ENCODE data around the gene PTPRU.
A peak's percentile ranks its signal among the peaks of the same experiment; 100 is the strongest.

Gene PTPRU

DNA sequence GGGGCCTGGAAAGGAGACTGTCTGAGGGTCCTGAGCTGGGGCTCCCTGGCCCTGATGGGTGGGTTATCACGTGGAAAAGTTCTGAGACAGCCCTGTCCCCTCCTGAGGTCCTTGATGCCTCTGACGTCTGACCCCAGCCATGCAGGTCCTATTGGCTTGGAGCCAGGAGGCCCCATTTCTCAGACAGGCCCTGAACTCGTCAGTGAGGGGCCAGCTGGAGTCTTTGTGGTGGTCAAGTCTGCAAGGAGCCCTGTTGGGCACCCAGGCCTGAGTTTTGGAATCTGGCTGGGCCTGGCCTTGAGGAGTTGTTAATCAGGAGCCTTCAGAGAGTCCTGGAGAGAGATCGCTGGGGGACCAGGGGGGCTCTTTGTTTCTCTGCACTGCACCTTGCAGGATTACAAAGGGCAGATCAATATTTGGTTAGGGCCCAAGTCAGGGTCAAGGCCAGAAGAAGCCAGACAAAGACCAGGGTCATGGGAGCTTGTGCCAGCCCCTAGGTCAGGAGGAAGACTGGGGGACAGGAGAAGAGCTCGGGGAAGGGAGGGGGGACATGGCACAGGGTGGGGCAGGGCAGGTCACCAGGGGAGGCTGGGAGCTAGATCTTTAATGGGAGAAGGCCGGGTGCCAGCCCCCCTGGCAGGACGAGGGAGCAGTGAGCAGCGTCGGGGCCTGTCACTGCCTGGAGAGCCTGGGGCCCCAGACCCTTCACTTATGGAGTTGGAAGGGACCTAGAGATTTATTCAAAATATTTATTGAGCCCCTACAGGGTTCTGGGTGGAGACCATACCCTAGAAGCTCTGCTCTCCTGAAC, 83.2 kb downstream of the PTPRU start:
- no peak for DNase-seq

GRCh38 chr1:29320156-29320940, 84.0 kb downstream of the PTPRU start:
- no peak for DNase-seq

DNA sequence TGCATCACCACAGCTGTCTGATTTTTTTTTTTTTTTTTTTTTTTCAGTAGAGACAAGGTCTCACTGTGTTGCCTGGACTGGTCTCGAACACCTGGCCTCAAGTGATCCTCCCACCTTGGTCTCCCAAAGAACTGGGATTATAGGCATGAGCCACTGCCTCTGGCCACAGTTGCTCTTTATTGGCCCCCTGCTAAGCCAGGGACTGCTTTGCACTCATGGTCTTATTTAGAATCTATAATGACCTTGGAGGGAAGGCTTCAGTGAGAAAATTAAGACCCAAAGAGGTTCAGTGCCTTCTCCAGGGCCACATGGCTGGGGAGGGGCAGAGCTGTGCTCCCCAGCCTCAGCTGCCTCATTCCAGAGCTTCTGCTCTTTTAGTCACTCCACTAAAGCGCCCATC, 84.9 kb downstream of the PTPRU start:
- DNase-seq = no peak

DNA sequence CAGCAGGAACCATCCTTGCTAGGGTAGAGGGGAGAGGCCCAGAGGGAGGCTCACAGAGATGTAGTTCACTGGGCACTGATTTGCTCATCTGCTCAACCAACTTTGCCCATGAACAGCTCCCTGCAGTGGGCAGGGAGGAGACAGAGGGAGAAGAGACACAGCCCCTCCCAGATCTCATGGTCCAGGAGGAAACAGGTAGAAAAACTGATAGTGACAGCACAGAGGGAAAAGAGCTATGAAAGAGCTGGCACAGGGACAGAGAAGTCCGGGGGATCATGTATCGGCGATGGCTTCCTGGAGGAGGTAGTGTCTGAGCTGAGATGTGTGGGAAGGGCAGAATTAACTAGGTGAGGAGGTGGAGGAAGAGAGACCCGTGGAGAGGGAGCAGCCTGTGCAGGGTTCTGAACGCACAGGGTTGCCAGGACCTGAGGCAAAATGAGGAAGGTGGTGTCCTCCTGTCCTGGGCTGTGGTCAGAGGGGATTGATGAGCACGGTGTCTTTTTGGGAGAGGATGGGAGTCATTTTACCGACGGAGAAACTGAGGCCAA, 85.9 kb downstream of the PTPRU start:
- no peak for DNase-seq

DNA sequence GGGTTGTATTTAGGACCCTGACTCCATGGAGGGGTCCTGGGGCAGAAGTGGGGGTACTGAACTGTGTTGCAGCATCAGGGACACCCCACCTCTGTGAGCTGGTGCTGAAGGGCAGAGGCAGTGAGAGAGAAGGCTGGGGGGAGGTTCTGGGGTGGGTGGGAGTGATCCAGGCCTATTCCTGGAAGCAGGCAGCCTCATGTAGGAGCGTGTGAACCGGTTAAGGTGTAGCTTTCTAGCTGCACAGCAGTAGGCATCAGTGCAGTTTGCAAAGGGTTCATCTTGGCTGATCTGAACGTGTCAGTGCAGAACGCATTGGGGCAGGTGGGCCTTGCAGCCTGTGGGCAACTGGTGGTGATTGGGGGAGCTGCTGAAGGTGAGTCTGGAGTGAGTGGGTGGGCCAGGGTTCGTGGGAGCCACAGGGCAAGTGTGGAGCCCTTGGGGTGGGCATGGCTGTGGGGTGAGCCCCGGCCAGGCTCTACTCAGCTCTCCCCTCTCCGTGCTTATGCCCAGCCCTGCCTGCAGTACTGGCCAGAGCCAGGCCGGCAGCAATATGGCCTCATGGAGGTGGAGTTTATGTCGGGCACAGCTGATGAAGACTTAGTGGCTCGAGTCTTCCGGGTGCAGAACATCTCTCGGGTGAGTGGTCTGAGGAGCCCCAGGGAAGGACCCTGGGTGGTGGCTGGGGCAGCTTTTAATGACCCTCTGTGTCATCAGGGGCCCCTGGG, 86.7 kb downstream of the PTPRU start:
- DNase-seq = no peak

DNA sequence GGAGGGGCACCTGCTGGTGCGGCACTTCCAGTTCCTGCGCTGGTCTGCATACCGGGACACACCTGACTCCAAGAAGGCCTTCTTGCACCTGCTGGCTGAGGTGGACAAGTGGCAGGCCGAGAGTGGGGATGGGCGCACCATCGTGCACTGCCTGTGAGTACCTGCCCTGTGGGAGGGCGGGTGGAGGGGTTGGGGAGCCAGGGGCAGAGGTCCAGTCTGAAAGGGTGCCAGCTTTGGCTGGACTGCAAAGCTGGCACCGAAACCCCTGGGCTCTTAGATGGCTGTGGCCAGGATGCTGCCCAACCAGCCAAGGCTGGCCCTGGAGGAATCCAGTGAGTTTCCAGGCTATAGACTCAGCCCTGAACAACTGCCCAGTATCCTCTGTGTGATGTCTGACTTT, 87.3 kb downstream of the PTPRU start:
- DNase-seq = no peak

- DNase-seq = no peak
These were observed 87.9 kb downstream of the PTPRU start for GRCh38 chr1:29324202-29324601.

- DNase-seq = peak; percentile 7
These were observed 88.5 kb downstream of the PTPRU start for GRCh38 chr1:29324771-29325351.

DNA sequence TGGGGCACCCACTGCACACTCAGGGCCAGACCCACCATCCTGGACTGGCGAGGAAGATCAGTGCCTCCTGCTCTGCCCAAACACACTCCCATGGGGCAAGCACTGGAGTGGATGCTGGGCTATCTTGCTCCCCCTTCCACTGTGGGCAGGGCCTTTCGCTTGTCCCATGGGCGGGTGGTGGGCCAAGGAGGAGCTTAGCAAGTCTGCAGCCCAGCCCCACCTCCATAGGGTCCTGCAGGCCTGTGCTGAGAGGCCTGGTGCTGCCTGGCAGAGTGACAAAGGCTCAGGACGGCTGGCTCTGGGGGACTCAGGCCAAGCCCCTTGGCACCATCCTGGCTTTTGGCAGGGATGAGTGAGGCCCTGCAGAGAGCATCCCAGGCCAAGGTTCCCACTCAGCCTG, 89.4 kb downstream of the PTPRU start:
- no peak for DNase-seq

GRCh38 chr1:29326123-29326522, 89.8 kb downstream of the PTPRU start:
- no peak for DNase-seq

DNA sequence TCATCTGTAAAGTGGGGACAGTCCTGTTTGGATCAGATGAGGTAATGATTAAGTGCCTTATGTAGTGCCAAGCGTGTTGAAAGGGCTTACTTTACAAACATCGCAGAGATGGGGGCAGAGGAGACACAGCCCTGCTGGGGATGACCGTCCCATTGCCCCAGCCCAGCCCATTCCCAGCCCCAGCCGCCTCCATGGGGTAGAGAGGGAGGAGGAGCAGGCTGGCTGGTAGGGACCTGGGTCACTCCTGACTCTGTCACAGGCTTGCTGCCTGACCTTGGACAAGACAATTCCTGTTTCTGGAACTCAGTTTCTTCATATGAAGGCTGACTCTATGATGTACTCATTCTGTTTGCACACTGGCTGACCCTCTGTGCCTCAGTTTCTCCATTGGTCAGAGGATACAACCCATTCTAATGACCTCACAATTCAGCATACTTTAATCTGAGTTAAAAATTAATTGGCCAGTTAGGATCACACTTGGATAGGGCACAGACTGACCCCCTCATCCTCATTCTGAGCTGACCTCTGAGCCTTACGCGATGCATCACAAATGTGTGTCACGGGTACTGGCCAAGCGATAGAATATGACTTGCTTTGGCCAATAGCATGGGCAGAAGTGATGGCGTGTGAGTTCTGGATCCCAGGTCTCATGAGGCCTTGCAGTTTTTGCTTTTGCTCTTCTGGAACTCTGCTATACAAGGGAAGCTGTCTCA, 91.1 kb downstream of the PTPRU start:
- no peak for DNase-seq

DNA sequence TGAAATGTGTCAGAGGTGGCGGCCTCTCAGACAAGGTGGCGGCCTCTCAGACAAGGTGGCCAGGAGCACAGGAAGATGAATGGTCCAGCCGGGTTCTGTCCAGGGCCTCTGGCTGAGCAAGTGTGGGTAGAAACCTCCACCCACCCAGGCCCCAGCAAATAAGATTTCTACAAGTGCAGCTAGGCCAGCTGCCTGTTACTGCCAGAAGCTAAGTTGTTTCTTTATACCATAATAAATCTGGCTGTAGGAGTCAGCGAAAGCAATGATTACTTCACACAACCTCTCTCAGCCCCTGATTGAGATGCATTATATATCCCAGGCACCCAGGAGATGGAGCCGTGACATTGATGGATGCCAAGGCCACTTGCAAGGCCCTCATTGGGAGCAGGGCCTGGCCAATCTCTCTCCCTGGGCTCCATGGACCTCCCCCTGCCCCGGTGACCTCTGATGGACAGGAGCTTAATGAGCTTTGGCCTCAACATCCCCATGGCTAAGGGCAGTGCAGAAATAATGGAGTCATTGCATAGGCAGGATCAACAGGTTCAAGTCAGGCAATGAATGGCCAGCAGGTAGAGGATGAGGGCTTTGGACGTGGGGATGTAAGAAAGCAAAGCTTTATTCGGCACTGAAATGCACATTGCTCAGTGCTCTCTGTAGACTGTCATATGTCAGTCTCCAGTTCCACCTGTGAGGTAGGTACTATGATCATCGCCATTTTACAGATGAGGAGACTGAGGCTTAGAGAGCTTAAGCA, 92.9 kb downstream of the PTPRU start:
- no peak for DNase-seq

DNA sequence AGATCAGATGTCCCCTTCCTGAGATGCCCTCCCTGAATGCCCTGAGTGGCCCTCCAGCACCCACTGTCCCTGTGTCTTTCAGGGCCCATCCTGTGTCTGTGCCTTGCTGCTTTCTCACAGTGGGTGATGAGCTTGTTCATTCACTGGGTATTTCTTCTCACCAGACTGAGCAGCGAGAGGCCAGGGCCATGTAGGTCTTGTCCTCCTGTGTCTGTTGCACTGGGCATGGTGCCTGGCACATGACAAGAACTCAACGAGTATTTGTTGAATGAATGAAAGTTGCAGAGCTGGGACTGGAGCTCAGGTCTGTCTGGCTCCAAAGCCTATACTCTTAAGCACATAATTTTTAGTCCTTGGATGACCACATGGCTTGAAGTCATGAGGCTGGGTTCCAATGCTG, 93.8 kb downstream of the PTPRU start:
- DNase-seq = no peak

- no peak for DNase-seq
These were observed 94.5 kb downstream of the PTPRU start for GRCh38 chr1:29330856-29331255.

DNA sequence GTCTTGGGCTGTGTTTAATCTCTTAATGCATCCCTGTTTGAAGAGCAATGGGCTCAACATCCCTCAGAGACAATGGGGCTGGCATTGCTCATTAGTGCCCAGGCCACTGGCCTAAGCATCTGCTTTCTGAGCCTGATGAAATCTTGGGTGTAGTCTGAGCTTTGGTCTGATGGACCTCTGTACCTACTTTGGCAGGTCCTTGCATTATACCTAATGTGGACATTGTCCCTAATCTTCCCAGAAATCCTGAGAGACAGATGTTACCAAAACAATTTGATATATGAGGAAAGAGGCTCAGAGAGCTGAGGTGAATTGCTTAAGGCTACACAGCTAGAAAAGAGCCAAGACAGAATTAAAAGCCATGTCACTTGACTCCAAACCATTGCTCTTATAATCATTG, 95.0 kb downstream of the PTPRU start:
- DNase-seq = no peak

DNA sequence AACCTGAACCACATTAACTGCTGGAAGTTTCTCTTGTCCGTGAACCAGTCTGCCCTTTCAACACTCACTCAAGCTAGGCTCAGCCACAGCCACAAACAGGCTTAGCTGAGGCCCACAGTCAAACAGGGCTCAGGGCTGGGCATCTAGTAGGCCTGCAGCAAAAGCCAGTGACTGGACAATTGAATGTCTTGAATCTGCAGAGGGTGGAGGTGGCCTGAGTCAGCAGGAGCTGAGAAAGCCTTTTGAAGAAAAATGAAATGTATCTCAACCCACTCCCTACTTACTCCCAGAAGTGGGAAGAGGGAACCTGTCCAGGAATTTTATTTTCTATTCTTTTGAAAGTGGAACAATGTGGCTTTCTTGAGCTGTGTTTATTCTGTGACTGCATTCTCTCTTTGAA, 95.4 kb downstream of the PTPRU start:
- DNase-seq = no peak

- DNase-seq = peak; percentile 75
These were observed 95.9 kb downstream of the PTPRU start for GRCh38 chr1:29332204-29332603.

GRCh38 chr1:29333008-29333407, 96.7 kb downstream of the PTPRU start:
- peak; percentile 56 for DNase-seq

- DNase-seq = no peak
These were observed 99.3 kb downstream of the PTPRU start for GRCh38 chr1:29335573-29335972.

GRCh38 chr1:29338908-29339575, 102.7 kb downstream of the PTPRU start:
- DNase-seq = no peak

- DNase-seq = no peak
These were observed 105.6 kb downstream of the PTPRU start for GRCh38 chr1:29341936-29342335.

Data from NCI-H69 (cell line).